ENCODE results near the gene ZNF836.

- no peak for TF ChIP-seq CTCF (IDR thresholded peaks at IDR 0.05)
- TF ChIP-seq POLR2A (IDR thresholded peaks at IDR 0.05), result no peak
- TF ChIP-seq EP300 (IDR thresholded peaks at IDR 0.05), result no peak
These were observed 30.2 kb downstream of the ZNF836 start for GRCh38 chr19:52141203-52141602.
